A549 (cell line): ENCODE measurements around the gene RPL7L1.

Source experiments
- BHLHE40 ChIP-seq: IDR thresholded peaks from 2 replicates; pipeline ENCODE4 v1.6.1; 2012; ENCODE audit warnings: low read depth, low read length, inconsistent platforms
- EP300 ChIP-seq, 2 experiments: fragments of >200 bp; sonication (Bioruptor Twin); formaldehyde crosslinking; IDR thresholded peaks; 2 replicates in 1 of 2; 3 replicates in 1 of 2; pipeline ENCODE4 v1.6.1; 2016 to 2017
- ESRRA ChIP-seq: fragments of 150-350 bp; IDR thresholded peaks from 2 replicates; pipeline ENCODE4 v1.6.1; 2014; ENCODE audit warnings: mild to moderate bottlenecking, low read length, borderline replicate concordance
- KDM5A ChIP-seq: fragments of 200-600 bp; sonication (generic); IDR thresholded peaks from 2 replicates; pipeline ENCODE4 v1.6.1; 2016; ENCODE audit warnings: antibody characterized with exemption, mild to moderate bottlenecking
- MAZ ChIP-seq: fragments of 150-350 bp; IDR thresholded peaks from 2 replicates; pipeline ENCODE4 v1.6.1; 2014; ENCODE audit warnings: antibody characterized with exemption, low read depth, low read length, borderline replicate concordance
- MYC ChIP-seq: IDR thresholded peaks from 2 replicates; pipeline ENCODE4 v1.6.1; 2012; ENCODE audit warnings: mild to moderate bottlenecking, inconsistent platforms, low read length, improper control_type of control experiment, borderline replicate concordance
- PHF8 ChIP-seq: fragments of 200-600 bp; sonication (generic); IDR thresholded peaks from 2 replicates; pipeline ENCODE4 v1.6.1; 2016; ENCODE audit warnings: low read depth, mild to moderate bottlenecking, antibody characterized with exemption, moderate library complexity, borderline replicate concordance
- POLR2A ChIP-seq: IDR thresholded peaks from 2 replicates; pipeline ENCODE4 v1.6.1; 2012; ENCODE audit warnings: mild to moderate bottlenecking, low read length
- RFX5 ChIP-seq: fragments of 450-650 bp; IDR thresholded peaks from 2 replicates; pipeline ENCODE4 v1.7.1; 2014; ENCODE audit warnings: antibody characterized with exemption, mild to moderate bottlenecking, moderate library complexity
- ZNF302 ChIP-seq: fragments of 250-450 bp; sonication (Bioruptor Pico); IDR thresholded peaks from 2 replicates; pipeline ENCODE4 v1.9.0; 2021; ENCODE audit warnings: inconsistent platforms, mild to moderate bottlenecking, moderate library complexity
- TF ChIP-seq, protein P1 (sequence below): fragments of >200 bp; sonication (Bioruptor Twin); formaldehyde crosslinking; IDR thresholded peaks from 3 replicates; pipeline ENCODE4 v1.5.1; 2016
- TF ChIP-seq, protein P2 (sequence below): fragments of 450-650 bp; IDR thresholded peaks from 2 replicates; pipeline ENCODE4 v1.6.1; 2014; ENCODE audit warnings: antibody characterized with exemption

DNA sequence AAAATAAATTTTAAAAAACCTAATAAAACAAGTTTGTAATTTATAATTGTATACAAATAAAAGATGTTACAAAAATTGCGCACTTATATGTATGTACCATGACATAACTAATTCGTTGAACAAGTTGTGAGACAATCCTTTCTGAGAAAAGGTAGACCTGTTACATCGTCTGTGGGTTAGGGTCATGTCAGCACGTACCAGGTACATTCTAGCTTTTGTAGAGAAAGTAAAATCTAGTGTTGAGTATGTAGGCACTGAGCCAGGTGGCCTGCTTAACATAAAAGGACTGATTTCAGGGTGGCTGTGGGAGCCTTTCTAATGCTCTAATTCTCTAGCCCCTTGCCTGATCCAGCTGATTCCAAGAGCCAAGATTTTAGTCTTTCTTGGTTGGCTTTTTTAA lies 10.4 kb downstream of the RPL7L1 start:
- TF ChIP-seq PHF8 = no peak
- TF ChIP-seq EP300 (IDR thresholded peaks at IDR 0.05) = no peak
- TF ChIP-seq POLR2A = no peak
- no peak for TF ChIP-seq KDM5A
- no peak for TF ChIP-seq ESRRA
- TF ChIP-seq, protein P1, sequence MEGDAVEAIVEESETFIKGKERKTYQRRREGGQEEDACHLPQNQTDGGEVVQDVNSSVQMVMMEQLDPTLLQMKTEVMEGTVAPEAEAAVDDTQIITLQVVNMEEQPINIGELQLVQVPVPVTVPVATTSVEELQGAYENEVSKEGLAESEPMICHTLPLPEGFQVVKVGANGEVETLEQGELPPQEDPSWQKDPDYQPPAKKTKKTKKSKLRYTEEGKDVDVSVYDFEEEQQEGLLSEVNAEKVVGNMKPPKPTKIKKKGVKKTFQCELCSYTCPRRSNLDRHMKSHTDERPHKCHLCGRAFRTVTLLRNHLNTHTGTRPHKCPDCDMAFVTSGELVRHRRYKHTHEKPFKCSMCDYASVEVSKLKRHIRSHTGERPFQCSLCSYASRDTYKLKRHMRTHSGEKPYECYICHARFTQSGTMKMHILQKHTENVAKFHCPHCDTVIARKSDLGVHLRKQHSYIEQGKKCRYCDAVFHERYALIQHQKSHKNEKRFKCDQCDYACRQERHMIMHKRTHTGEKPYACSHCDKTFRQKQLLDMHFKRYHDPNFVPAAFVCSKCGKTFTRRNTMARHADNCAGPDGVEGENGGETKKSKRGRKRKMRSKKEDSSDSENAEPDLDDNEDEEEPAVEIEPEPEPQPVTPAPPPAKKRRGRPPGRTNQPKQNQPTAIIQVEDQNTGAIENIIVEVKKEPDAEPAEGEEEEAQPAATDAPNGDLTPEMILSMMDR = no peak
- TF ChIP-seq, protein P2, sequence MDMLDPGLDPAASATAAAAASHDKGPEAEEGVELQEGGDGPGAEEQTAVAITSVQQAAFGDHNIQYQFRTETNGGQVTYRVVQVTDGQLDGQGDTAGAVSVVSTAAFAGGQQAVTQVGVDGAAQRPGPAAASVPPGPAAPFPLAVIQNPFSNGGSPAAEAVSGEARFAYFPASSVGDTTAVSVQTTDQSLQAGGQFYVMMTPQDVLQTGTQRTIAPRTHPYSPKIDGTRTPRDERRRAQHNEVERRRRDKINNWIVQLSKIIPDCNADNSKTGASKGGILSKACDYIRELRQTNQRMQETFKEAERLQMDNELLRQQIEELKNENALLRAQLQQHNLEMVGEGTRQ = no peak
- no peak for TF ChIP-seq RFX5
- no peak for TF ChIP-seq BHLHE40
- TF ChIP-seq ZNF302 (CRISPR knock-in tag) = no peak
- TF ChIP-seq MAZ = no peak
- TF ChIP-seq MYC = no peak
